Neural cell (in vitro differentiated cells): Measurements from ENCODE around the gene SPATS2L. TPM values are rescaled to one million over a fixed set of nuclear protein-coding genes. Genes with fewer than 3 reads are reported as not detected.
A peak's percentile ranks its signal among the peaks of the same experiment; 100 is the strongest.

Experiments used
- H2AFZ ChIP-seq: fragments of 200-600, 300-800 bp; sonication (generic), shearing (Covaris generic); 2 replicates; pipeline ENCODE4 v1.6.0; 2014; ENCODE audit warnings: low read depth, mild to moderate bottlenecking, antibody characterized with exemption, low read length, moderate library complexity
- H3F3A ChIP-seq: fragments of 200-600 bp; shearing (Covaris generic); 2 replicates; pipeline ENCODE4 v1.6.1; 2016; ENCODE audit warnings: mild to moderate bottlenecking, moderate library complexity, mixed read lengths, antibody characterized with exemption, low read length; ENCODE audit not compliant: insufficient read depth, poor library complexity, severe bottlenecking
- H3K27ac ChIP-seq: fragments of 200-600, 300-800 bp; sonication (generic), shearing (Covaris generic); 2 replicates; pipeline ENCODE4 v1.5.1; 2014; ENCODE audit warnings: mild to moderate bottlenecking, low read length, moderate library complexity
- H3K27me3 ChIP-seq: fragments of 300-800, 200-600 bp; sonication (generic), shearing (Covaris generic); 2 replicates; pipeline ENCODE4 v1.6.0; 2014; ENCODE audit warnings: mild to moderate bottlenecking, low read depth, low read length, moderate library complexity; ENCODE audit not compliant: insufficient read depth
- H3K36me3 ChIP-seq: fragments of 300-800, 200-600 bp; sonication (generic), shearing (Covaris generic); 2 replicates; pipeline ENCODE4 v1.5.1; 2014; ENCODE audit warnings: mild to moderate bottlenecking, antibody characterized with exemption, low read length, moderate library complexity; ENCODE audit not compliant: insufficient read depth
- H3K4me2 ChIP-seq: fragments of 300-800, 200-600 bp; sonication (generic), shearing (Covaris generic); 2 replicates; pipeline ENCODE4 v1.6.0; 2014; ENCODE audit warnings: mild to moderate bottlenecking, low read length
- H3K4me3 ChIP-seq: fragments of 300-800, 200-600 bp; sonication (generic), shearing (Covaris generic); 2 replicates; pipeline ENCODE4 v1.5.1; 2014; ENCODE audit warnings: mild to moderate bottlenecking, low read length, moderate library complexity
- H3K79me2 ChIP-seq: fragments of 200-600 bp; shearing (Covaris generic); replicated peaks from 2 replicates; pipeline ENCODE4 v1.6.0; 2014; ENCODE audit warnings: mild to moderate bottlenecking, low read length, moderate library complexity; ENCODE audit not compliant: insufficient read depth
- H3K9ac ChIP-seq: fragments of 300-800, 200-600 bp; sonication (generic), shearing (Covaris generic); 2 replicates; pipeline ENCODE4 v1.6.1; 2016; ENCODE audit warnings: mild to moderate bottlenecking, low read length, mixed read lengths
- H3K9me2 ChIP-seq: fragments of 200-600 bp; shearing (Covaris generic); 2 replicates; pipeline ENCODE4 v1.6.1; 2016; ENCODE audit warnings: mild to moderate bottlenecking, low read length, mixed read lengths; ENCODE audit not compliant: insufficient read depth
- H3K9me3 ChIP-seq: fragments of 200-600, 300-800 bp; sonication (generic), shearing (Covaris generic); 2 replicates; pipeline ENCODE4 v1.6.1; 2016; ENCODE audit warnings: mild to moderate bottlenecking, mixed run types, low read length, moderate library complexity, mixed read lengths
- H4K20me1 ChIP-seq: fragments of 200-600 bp; shearing (Covaris generic); 2 replicates; pipeline ENCODE4 v1.6.1; 2016; ENCODE audit warnings: mild to moderate bottlenecking, mixed run types; ENCODE audit not compliant: insufficient read depth
- EP300 ChIP-seq: fragments of 450-650 bp; conservative IDR thresholded peaks from 2 replicates; pipeline ENCODE4 v1.6.1; 2014; ENCODE audit warnings: antibody characterized with exemption, mild to moderate bottlenecking, moderate library complexity; ENCODE audit not compliant: poor library complexity, severe bottlenecking
- EZH2 ChIP-seq: fragments of 200-600, 300-800 bp; shearing (Covaris generic), sonication (generic); IDR thresholded peaks from 2 replicates; pipeline ENCODE4 v1.6.1; 2014; ENCODE audit warnings: antibody characterized with exemption, low read length, borderline replicate concordance, mild to moderate bottlenecking; ENCODE audit not compliant: insufficient read depth, poor library complexity, severe bottlenecking
- MXI1 ChIP-seq: fragments of 450-650 bp; conservative IDR thresholded peaks from 2 replicates; pipeline ENCODE4 v1.6.1; 2014; ENCODE audit warnings: antibody characterized with exemption, mild to moderate bottlenecking; ENCODE audit not compliant: poor library complexity, severe bottlenecking
- POLR2AphosphoS5 ChIP-seq: IDR thresholded peaks from 2 replicates; pipeline ENCODE4 v1.6.1; 2012
- RAD21 ChIP-seq: fragments of 450-650 bp; conservative IDR thresholded peaks from 2 replicates; pipeline ENCODE4 v1.6.1; 2014; ENCODE audit warnings: antibody characterized with exemption, mild to moderate bottlenecking, moderate library complexity
- SMC3 ChIP-seq: fragments of 450-650 bp; conservative IDR thresholded peaks from 2 replicates; pipeline ENCODE4 v1.6.1; 2014; ENCODE audit warnings: antibody characterized with exemption, mild to moderate bottlenecking, moderate library complexity; ENCODE audit not compliant: poor library complexity
- TAF1 ChIP-seq: IDR thresholded peaks from 2 replicates; pipeline ENCODE4 v1.6.1; 2012; ENCODE audit warnings: low read depth
- polyA plus RNA-seq: library from polyadenylated mRNA; depleted of rRNA; stranded (reverse); fragments of >200 nt; gene quantifications from 2 replicates; pipeline ENCODE4 v1.2.3, GENCODE V29; 2014
- TF ChIP-seq, protein P1 (sequence below): fragments of 450-650 bp; IDR thresholded peaks from 2 replicates; pipeline ENCODE4 v1.5.1; 2014; ENCODE audit warnings: antibody characterized with exemption, mild to moderate bottlenecking, moderate library complexity; ENCODE audit not compliant: poor library complexity, severe bottlenecking
- TF ChIP-seq, protein P2 (sequence below): IDR thresholded peaks from 2 replicates; pipeline ENCODE4 v1.6.1; 2012; ENCODE audit warnings: borderline replicate concordance

SPATS2L gene
- polyA plus RNA-seq, 1 donor from 2014 or later = 8.5 TPM

DNA sequence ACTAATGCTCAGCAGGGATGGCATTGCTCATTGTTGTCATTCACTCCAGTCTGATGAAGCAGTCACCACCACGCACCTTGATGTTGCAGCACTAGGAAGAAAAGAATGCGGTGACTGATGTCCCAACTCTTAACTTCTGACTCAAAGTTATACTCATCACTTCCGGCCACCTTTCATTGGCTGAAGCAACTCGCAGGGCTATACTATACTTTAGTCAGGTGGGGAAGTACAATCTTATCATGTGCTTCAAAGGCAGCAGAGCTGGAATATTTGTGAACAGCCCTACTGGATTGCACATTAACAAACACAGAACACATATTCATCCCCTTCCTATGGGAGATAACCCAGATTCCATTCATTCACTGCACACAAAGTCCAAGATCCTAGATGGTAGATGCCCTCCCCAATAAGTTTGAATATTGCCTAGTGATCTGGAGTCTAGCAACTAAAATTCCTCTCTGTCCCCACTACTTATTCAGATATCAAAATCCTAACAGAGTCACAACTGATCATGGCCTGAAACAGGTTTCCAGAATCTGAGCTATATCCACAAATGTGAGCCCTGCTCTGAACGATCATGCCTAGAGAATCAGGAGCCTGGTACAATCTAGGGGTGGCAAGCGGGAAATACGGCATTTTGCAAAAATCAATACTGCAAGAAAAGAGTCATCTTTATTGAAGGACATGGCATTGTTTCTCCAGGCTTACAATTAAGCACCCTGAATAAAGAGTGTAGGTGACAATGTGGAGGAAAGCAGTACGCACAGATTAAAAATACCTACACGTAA is 3.4 kb upstream of the SPATS2L start:
- Histone ChIP-seq H3K4me3 (no peak overlapping the region), H3K9me3 (no peaks in the 10 kb centered on the region), H3K27ac (no peak overlapping the region), H3K36me3 (no peaks in the 10 kb centered on the region), H3K9ac (no peak overlapping the region), H3K27me3 (peaks cover 8% of the 10 kb centered on the region), H3F3A (peaks cover 9% of the 10 kb centered on the region), H3K9me2 (no peaks in the 10 kb centered on the region), H4K20me1 (no peaks in the 10 kb centered on the region), H2AFZ (no peak overlapping the region), H3K4me2 (no peak overlapping the region), H3K79me2 (no peaks in the 10 kb centered on the region)
- TF ChIP-seq MXI1 = no peak

DNA sequence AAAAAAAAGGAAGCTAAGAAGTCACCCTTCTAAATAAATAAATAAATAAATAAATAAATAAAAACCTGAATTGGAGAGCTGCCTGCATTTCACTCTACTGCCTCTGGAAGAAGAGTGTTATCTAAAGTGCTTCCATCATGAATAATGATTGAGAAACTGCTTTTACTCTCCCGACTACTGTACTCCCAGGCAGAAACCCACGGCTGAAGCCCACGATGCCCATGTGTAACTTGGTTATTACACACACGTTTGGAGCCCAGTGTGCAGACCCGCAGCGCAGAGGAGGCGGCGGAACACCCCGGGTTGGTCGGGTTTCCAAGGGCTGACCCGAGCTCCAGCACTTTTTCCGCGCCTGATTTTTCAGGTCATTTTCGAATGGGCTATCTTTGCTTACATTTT is 697 bp upstream of the SPATS2L start:
- H3K9ac ChIP-seq = peak overlapping the region; percentile 54
- no peaks in the 10 kb centered on the region for H3K9me3 ChIP-seq
- no peaks in the 10 kb centered on the region for H3K36me3 ChIP-seq
- no peaks in the 10 kb centered on the region for H4K20me1 ChIP-seq
- no peaks in the 10 kb centered on the region for H3K79me2 ChIP-seq
- H2AFZ ChIP-seq = peak overlapping the region; percentile 7
- no peak overlapping the region for H3K27ac ChIP-seq
- peaks cover 18% of the 10 kb centered on the region for H3K27me3 ChIP-seq
- TF ChIP-seq, protein P1, sequence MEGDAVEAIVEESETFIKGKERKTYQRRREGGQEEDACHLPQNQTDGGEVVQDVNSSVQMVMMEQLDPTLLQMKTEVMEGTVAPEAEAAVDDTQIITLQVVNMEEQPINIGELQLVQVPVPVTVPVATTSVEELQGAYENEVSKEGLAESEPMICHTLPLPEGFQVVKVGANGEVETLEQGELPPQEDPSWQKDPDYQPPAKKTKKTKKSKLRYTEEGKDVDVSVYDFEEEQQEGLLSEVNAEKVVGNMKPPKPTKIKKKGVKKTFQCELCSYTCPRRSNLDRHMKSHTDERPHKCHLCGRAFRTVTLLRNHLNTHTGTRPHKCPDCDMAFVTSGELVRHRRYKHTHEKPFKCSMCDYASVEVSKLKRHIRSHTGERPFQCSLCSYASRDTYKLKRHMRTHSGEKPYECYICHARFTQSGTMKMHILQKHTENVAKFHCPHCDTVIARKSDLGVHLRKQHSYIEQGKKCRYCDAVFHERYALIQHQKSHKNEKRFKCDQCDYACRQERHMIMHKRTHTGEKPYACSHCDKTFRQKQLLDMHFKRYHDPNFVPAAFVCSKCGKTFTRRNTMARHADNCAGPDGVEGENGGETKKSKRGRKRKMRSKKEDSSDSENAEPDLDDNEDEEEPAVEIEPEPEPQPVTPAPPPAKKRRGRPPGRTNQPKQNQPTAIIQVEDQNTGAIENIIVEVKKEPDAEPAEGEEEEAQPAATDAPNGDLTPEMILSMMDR = peak; percentile 46
- TF ChIP-seq EP300 (no peak), RAD21 (no peak), SMC3 (peak; percentile 48), TAF1 (no peak), EZH2 (no peak), MXI1 (no peak), POLR2AphosphoS5 (no peak)
- TF ChIP-seq, protein P2, sequence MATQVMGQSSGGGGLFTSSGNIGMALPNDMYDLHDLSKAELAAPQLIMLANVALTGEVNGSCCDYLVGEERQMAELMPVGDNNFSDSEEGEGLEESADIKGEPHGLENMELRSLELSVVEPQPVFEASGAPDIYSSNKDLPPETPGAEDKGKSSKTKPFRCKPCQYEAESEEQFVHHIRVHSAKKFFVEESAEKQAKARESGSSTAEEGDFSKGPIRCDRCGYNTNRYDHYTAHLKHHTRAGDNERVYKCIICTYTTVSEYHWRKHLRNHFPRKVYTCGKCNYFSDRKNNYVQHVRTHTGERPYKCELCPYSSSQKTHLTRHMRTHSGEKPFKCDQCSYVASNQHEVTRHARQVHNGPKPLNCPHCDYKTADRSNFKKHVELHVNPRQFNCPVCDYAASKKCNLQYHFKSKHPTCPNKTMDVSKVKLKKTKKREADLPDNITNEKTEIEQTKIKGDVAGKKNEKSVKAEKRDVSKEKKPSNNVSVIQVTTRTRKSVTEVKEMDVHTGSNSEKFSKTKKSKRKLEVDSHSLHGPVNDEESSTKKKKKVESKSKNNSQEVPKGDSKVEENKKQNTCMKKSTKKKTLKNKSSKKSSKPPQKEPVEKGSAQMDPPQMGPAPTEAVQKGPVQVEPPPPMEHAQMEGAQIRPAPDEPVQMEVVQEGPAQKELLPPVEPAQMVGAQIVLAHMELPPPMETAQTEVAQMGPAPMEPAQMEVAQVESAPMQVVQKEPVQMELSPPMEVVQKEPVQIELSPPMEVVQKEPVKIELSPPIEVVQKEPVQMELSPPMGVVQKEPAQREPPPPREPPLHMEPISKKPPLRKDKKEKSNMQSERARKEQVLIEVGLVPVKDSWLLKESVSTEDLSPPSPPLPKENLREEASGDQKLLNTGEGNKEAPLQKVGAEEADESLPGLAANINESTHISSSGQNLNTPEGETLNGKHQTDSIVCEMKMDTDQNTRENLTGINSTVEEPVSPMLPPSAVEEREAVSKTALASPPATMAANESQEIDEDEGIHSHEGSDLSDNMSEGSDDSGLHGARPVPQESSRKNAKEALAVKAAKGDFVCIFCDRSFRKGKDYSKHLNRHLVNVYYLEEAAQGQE = no peak
- peak overlapping the region; percentile 81 for H3K4me2 ChIP-seq
- no peaks in the 10 kb centered on the region for H3K9me2 ChIP-seq
- peak overlapping the region; percentile 72 for H3K4me3 ChIP-seq
- H3F3A ChIP-seq = peaks cover 9% of the 10 kb centered on the region
